HEK293 (cell line): ENCODE measurements around the gene TSPAN17.

Experiments used
- CTCF ChIA-PET: fragments of 350-600 bp; formaldehyde crosslinking; extraction: SDS; loops from one replicate; lab custom pipeline; 2021; ENCODE audit warnings: antibody characterized with exemption; lab: Yijun Ruan, JAX
- POLR2A ChIA-PET: fragments of 300-600 bp; formaldehyde crosslinking; extraction: SDS; loops from one replicate; lab custom pipeline; 2020; ENCODE audit warnings: antibody characterized with exemption, inconsistent platforms; lab: Yijun Ruan, JAX
- H3K27ac ChIP-seq: fragments of 200-500 bp; sonication (Bioruptor generic); 2 replicates; pipeline ENCODE4 v1.5.1; 2014; ENCODE audit warnings: low read depth, low read length, control low read depth, inconsistent platforms; ENCODE audit errors: extremely low read depth
- H3K36me3 ChIP-seq, 2 experiments: fragments of 200-500 bp in 1 of 2; sonication (Bioruptor generic) in 1 of 2; 1 replicate in 1 of 2; 2 replicates in 1 of 2; pipeline ENCODE4 v1.5.1; 2014 to 2017; ENCODE audit warnings: inconsistent platforms in 2 of 2, low read length in 2 of 2; ENCODE audit not compliant: control insufficient read depth in 2 of 2, insufficient read depth in 1 of 2
- H3K4me1 ChIP-seq: fragments of 200-500 bp; sonication (Bioruptor generic); 2 replicates; pipeline ENCODE4 v1.5.1; 2014; ENCODE audit warnings: mild to moderate bottlenecking, low read length, inconsistent platforms; ENCODE audit not compliant: control insufficient read depth, insufficient read depth
- H3K4me3 ChIP-seq: 2 replicates; pipeline ENCODE4 v1.5.1; 2011; ENCODE audit warnings: low read depth, mild to moderate bottlenecking, control low read depth, low read length, moderate library complexity
- H3K9me3 ChIP-seq: fragments of 200-500 bp; sonication (Bioruptor generic); 2 replicates; pipeline ENCODE4 v1.5.1; 2014; ENCODE audit warnings: low read depth, low read length, inconsistent platforms; ENCODE audit not compliant: control insufficient read depth, insufficient read depth
- GLIS2 ChIP-seq: fragments of 450-650 bp; formaldehyde crosslinking; IDR thresholded peaks from 2 replicates; pipeline ENCODE4 v1.5.1; 2016; ENCODE audit warnings: missing biosample characterization, missing genetic modification characterization
- KLF17 ChIP-seq: fragments of 450-650 bp; formaldehyde crosslinking; IDR thresholded peaks from 2 replicates; pipeline ENCODE4 v1.5.1; 2016; ENCODE audit warnings: missing biosample characterization, missing genetic modification characterization
- KLF7 ChIP-seq: fragments of 450-650 bp; formaldehyde crosslinking; IDR thresholded peaks from 2 replicates; pipeline ENCODE4 v1.5.1; 2016; ENCODE audit warnings: missing biosample characterization, missing genetic modification characterization, borderline replicate concordance
- PRDM1 ChIP-seq: fragments of 450-650 bp; formaldehyde crosslinking; IDR thresholded peaks from 2 replicates; pipeline ENCODE4; 2016; ENCODE audit warnings: missing biosample characterization, missing genetic modification characterization
- REPIN1 ChIP-seq: fragments of 450-650 bp; formaldehyde crosslinking; IDR thresholded peaks from 2 replicates; pipeline ENCODE4 v1.5.1; 2017; ENCODE audit warnings: missing biosample characterization, missing genetic modification characterization, low read depth
- SCRT1 ChIP-seq: fragments of 450-650 bp; formaldehyde crosslinking; IDR thresholded peaks from 2 replicates; pipeline ENCODE4 v1.5.1; 2016; ENCODE audit warnings: missing biosample characterization, missing genetic modification characterization, borderline replicate concordance
- YY2 ChIP-seq: fragments of 450-650 bp; formaldehyde crosslinking; IDR thresholded peaks from 2 replicates; pipeline ENCODE4 v1.5.1; 2016; ENCODE audit warnings: missing biosample characterization, missing genetic modification characterization
- ZBTB20 ChIP-seq: fragments of 450-650 bp; formaldehyde crosslinking; IDR thresholded peaks from 2 replicates; pipeline ENCODE4 v1.5.1; 2016; ENCODE audit warnings: missing biosample characterization, missing genetic modification characterization
- ZBTB49 ChIP-seq: fragments of 450-650 bp; formaldehyde crosslinking; IDR thresholded peaks from 2 replicates; pipeline ENCODE4 v1.5.1; 2016; ENCODE audit warnings: missing biosample characterization, missing genetic modification characterization, low read depth
- ZNF114 ChIP-seq: fragments of 450-650 bp; formaldehyde crosslinking; IDR thresholded peaks from 2 replicates; pipeline ENCODE4 v1.5.0; 2017; ENCODE audit warnings: missing biosample characterization, missing genetic modification characterization
- ZNF121 ChIP-seq: fragments of 450-650 bp; formaldehyde crosslinking; IDR thresholded peaks from 2 replicates; pipeline ENCODE4 v1.5.1; 2016; ENCODE audit warnings: missing biosample characterization, missing genetic modification characterization
- ZNF133 ChIP-seq: fragments of 450-650 bp; formaldehyde crosslinking; IDR thresholded peaks from 2 replicates; pipeline ENCODE4 v1.5.1; 2016; ENCODE audit warnings: missing biosample characterization, missing genetic modification characterization
- ZNF140 ChIP-seq: fragments of 450-650 bp; formaldehyde crosslinking; IDR thresholded peaks from 2 replicates; pipeline ENCODE4 v1.5.1; 2016; ENCODE audit warnings: missing biosample characterization, missing genetic modification characterization
- ZNF221 ChIP-seq: fragments of 450-650 bp; formaldehyde crosslinking; IDR thresholded peaks from 2 replicates; pipeline ENCODE4 v1.5.1; 2017; ENCODE audit warnings: missing biosample characterization, missing genetic modification characterization, borderline replicate concordance
- ZNF223 ChIP-seq: fragments of 450-650 bp; formaldehyde crosslinking; IDR thresholded peaks from 2 replicates; pipeline ENCODE4 v1.5.1; 2016; ENCODE audit warnings: missing biosample characterization, missing genetic modification characterization
- ZNF23 ChIP-seq: fragments of 450-650 bp; formaldehyde crosslinking; IDR thresholded peaks from 2 replicates; pipeline ENCODE4 v1.5.1; 2016; ENCODE audit warnings: missing biosample characterization, missing genetic modification characterization, borderline replicate concordance
- ZNF239 ChIP-seq: fragments of 450-650 bp; formaldehyde crosslinking; IDR thresholded peaks from 2 replicates; pipeline ENCODE4 v1.5.1; 2016; ENCODE audit warnings: missing biosample characterization, missing genetic modification characterization
- ZNF473 ChIP-seq: fragments of 450-650 bp; formaldehyde crosslinking; IDR thresholded peaks from 2 replicates; pipeline ENCODE4 v1.5.1; 2017; ENCODE audit warnings: missing biosample characterization, missing genetic modification characterization
- ZNF510 ChIP-seq: fragments of 450-650 bp; formaldehyde crosslinking; IDR thresholded peaks from 2 replicates; pipeline ENCODE4 v1.5.1; 2018; ENCODE audit warnings: mild to moderate bottlenecking, missing genetic modification characterization, missing biosample characterization; ENCODE audit not compliant: insufficient replicate concordance
- ZNF560 ChIP-seq: fragments of 450-650 bp; formaldehyde crosslinking; IDR thresholded peaks from 2 replicates; pipeline ENCODE4 v1.5.1; 2017; ENCODE audit warnings: missing biosample characterization, missing genetic modification characterization, borderline replicate concordance
- ZNF654 ChIP-seq: fragments of 450-650 bp; formaldehyde crosslinking; IDR thresholded peaks from 2 replicates; pipeline ENCODE4 v1.5.1; 2016; ENCODE audit warnings: low read depth, missing biosample characterization, missing genetic modification characterization
- ZNF777 ChIP-seq: fragments of 450-650 bp; formaldehyde crosslinking; IDR thresholded peaks from 2 replicates; pipeline ENCODE4 v1.5.1; 2017; ENCODE audit warnings: missing biosample characterization, missing genetic modification characterization, borderline replicate concordance
- ZNF830 ChIP-seq: fragments of 450-650 bp; IDR thresholded peaks from 2 replicates; pipeline ENCODE4 v1.5.0; 2018; ENCODE audit warnings: missing biosample characterization, missing genetic modification characterization, low read depth, mild to moderate bottlenecking, moderate library complexity
- ZSCAN23 ChIP-seq: fragments of 450-650 bp; formaldehyde crosslinking; IDR thresholded peaks from 2 replicates; pipeline ENCODE4 v1.5.1; 2016; ENCODE audit warnings: missing biosample characterization, missing genetic modification characterization
- TF ChIP-seq, protein P1 (sequence below): fragments of 450-650 bp; formaldehyde crosslinking; IDR thresholded peaks from 2 replicates; pipeline ENCODE4 v1.5.1; 2016; ENCODE audit warnings: missing biosample characterization, missing genetic modification characterization, borderline replicate concordance
- TF ChIP-seq, protein P2 (sequence below): fragments of 450-650 bp; formaldehyde crosslinking; IDR thresholded peaks from 2 replicates; pipeline ENCODE4 v1.5.1; 2016; ENCODE audit warnings: missing biosample characterization, missing genetic modification characterization

The TSPAN17 gene, protein sequence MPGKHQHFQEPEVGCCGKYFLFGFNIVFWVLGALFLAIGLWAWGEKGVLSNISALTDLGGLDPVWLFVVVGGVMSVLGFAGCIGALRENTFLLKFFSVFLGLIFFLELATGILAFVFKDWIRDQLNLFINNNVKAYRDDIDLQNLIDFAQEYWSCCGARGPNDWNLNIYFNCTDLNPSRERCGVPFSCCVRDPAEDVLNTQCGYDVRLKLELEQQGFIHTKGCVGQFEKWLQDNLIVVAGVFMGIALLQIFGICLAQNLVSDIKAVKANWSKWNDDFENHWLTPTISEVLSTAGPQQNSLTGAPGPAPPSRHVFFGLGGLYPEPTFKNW

GRCh38 chr5:176647030-176647842 lies at the start of gene TSPAN17:
Gene TSPAN17, plus strand, starts transcription at chr5:176647484. Its CDS starts 132 bp downstream, at chr5:176647616.
- ChIA-PET POLR2A (interaction anchor here (0.7 to 1.2 kb wide), 6 partner anchors 11 to 286 kb away, joined by 3 to 11 read pairs (median 6); partner anchors contain the start of genes EIF4E1B, RNF44 and SNCB), CTCF (interaction anchor here (0.5 to 2.7 kb wide), 11 partner anchors 13 to 1500 kb away, joined by 3 to 13 read pairs (median 4); no protein-coding TSS in a partner anchor)
- Histone ChIP-seq H3K36me3 (no peaks in the 10 kb centered on the region), H3K27ac (peak within 1 kb of the TSS; percentile 66), H3K4me1 (0 out of 2 replicates have a peak, but pooled peaks cover 2% of the 10 kb centered on the region), H3K4me3 (peak within 1 kb of the TSS; percentile 64), H3K9me3 (no peaks in the 10 kb centered on the region)
- no peak for TF ChIP-seq ZNF654 (tag by site-specific recombination)
- TF ChIP-seq GLIS2 (tag by site-specific recombination), result peak; percentile 62
- TF ChIP-seq ZNF560 (tag by site-specific recombination), result no peak
- peak; percentile 68; the same call in 1 of the 2 replicates for TF ChIP-seq KLF7 (tag by site-specific recombination)
- TF ChIP-seq ZNF473 (tag by site-specific recombination), result no peak
- TF ChIP-seq, protein P1, sequence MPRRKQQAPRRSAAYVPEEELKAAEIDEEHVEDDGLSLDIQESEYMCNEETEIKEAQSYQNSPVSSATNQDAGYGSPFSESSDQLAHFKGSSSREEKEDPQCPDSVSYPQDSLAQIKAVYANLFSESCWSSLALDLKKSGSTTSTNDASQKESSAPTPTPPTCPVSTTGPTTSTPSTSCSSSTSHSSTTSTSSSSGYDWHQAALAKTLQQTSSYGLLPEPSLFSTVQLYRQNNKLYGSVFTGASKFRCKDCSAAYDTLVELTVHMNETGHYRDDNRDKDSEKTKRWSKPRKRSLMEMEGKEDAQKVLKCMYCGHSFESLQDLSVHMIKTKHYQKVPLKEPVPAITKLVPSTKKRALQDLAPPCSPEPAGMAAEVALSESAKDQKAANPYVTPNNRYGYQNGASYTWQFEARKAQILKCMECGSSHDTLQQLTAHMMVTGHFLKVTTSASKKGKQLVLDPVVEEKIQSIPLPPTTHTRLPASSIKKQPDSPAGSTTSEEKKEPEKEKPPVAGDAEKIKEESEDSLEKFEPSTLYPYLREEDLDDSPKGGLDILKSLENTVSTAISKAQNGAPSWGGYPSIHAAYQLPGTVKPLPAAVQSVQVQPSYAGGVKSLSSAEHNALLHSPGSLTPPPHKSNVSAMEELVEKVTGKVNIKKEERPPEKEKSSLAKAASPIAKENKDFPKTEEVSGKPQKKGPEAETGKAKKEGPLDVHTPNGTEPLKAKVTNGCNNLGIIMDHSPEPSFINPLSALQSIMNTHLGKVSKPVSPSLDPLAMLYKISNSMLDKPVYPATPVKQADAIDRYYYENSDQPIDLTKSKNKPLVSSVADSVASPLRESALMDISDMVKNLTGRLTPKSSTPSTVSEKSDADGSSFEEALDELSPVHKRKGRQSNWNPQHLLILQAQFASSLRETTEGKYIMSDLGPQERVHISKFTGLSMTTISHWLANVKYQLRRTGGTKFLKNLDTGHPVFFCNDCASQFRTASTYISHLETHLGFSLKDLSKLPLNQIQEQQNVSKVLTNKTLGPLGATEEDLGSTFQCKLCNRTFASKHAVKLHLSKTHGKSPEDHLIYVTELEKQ (tag by site-specific recombination), result no peak
- TF ChIP-seq ZBTB49, result no peak
- TF ChIP-seq, protein P2, sequence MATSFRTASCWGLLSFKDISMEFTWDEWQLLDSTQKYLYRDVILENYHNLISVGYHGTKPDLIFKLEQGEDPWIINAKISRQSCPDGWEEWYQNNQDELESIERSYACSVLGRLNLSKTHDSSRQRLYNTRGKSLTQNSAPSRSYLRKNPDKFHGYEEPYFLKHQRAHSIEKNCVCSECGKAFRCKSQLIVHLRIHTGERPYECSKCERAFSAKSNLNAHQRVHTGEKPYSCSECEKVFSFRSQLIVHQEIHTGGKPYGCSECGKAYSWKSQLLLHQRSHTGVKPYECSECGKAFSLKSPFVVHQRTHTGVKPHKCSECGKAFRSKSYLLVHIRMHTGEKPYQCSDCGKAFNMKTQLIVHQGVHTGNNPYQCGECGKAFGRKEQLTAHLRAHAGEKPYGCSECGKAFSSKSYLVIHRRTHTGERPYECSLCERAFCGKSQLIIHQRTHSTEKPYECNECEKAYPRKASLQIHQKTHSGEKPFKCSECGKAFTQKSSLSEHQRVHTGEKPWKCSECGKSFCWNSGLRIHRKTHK (tag by site-specific recombination), result no peak
- no peak for TF ChIP-seq ZNF140 (tag by site-specific recombination)
- TF ChIP-seq ZNF830 (tag by site-specific recombination), result no peak
- TF ChIP-seq ZNF133 (tag by site-specific recombination), result no peak
- no peak for TF ChIP-seq PRDM1 (tag by site-specific recombination)
- TF ChIP-seq ZNF221 (tag by site-specific recombination), result no peak
- no peak for TF ChIP-seq REPIN1
- TF ChIP-seq YY2, result no peak
- no peak for TF ChIP-seq ZNF239 (tag by site-specific recombination)
- no peak for TF ChIP-seq SCRT1 (tag by site-specific recombination)
- TF ChIP-seq KLF17 (tag by site-specific recombination), result 0 out of 2 replicates have a peak, but pooled peaks have one; percentile 27
- no peak for TF ChIP-seq ZNF223 (tag by site-specific recombination)
- TF ChIP-seq ZNF23 (tag by site-specific recombination), result no peak
- TF ChIP-seq ZNF121 (tag by site-specific recombination), result no peak
- no peak for TF ChIP-seq ZNF510 (tag by site-specific recombination)
- TF ChIP-seq ZSCAN23 (tag by site-specific recombination), result no peak
- TF ChIP-seq ZBTB20, result peak; percentile 50
- TF ChIP-seq ZNF114 (tag by site-specific recombination), result no peak
- TF ChIP-seq ZNF777 (tag by site-specific recombination), result 0 out of 2 replicates have a peak, but pooled peaks have one; percentile 31
